A549 (cell line): ENCODE data around the gene SFRP5. TPM values are rescaled to one million over a fixed set of nuclear protein-coding genes. Genes with fewer than 3 reads are reported as not detected.

Experiments
- ATAC-seq, 2 experiments: fragments of 200-7000 bp in 1 of 2; fragments of >200 bp in 1 of 2; cut with Nextera tagmentation in 1 of 2; cut with Tn5 transposase in 1 of 2; 3 replicates each; pipeline versions ENCODE4 v1.8.0 to v1.9.1; 2018 to 2020; ENCODE audit warnings: mild to moderate bottlenecking in 1 of 2, moderate library complexity in 1 of 2
- CTCF ChIA-PET: fragments of 300-600 bp; sonication (Branson Sonifier 250); formaldehyde crosslinking; extraction: SDS; loops from one replicate; lab custom pipeline; 2021; ENCODE audit warnings: antibody characterized with exemption, inconsistent platforms; lab: Yijun Ruan, JAX
- POLR2A ChIA-PET: fragments of 350-600 bp; formaldehyde crosslinking; extraction: SDS; loops from one replicate; lab custom pipeline; 2021; ENCODE audit warnings: antibody characterized with exemption, inconsistent platforms; lab: Yijun Ruan, JAX
- DNase-seq, 2 experiments: peaks; one replicate each; pipeline versions ENCODE4 v3.0.0 to v3.0.0-alpha.2; 2011 to 2016; ENCODE audit warnings: low read depth in 1 of 2, low spot score in 1 of 2
- FAIRE-seq: peaks from 2 replicates; lab custom pipeline; 2011; peaks lifted over from hg19 to GRCh38; lab: Jason Lieb, UNC
- H3K27ac ChIP-seq, 2 experiments: fragments of >200 bp; sonication (Bioruptor Twin); formaldehyde crosslinking; 3 replicates each; pipeline ENCODE4 v1.5.1; 2016 to 2017
- H3K4me1 ChIP-seq: fragments of >200 bp; sonication (Bioruptor Twin); formaldehyde crosslinking; 3 replicates; pipeline ENCODE4 v1.6.1; 2016
- H3K4me2 ChIP-seq: fragments of >200 bp; sonication (Bioruptor Twin); formaldehyde crosslinking; 3 replicates; pipeline ENCODE4 v1.6.1; 2016
- H3K4me3 ChIP-seq: fragments of >200 bp; sonication (Bioruptor Twin); formaldehyde crosslinking; 3 replicates; pipeline ENCODE4 v1.5.1; 2016
- H3K9me3 ChIP-seq: fragments of >200 bp; sonication (Bioruptor Twin); formaldehyde crosslinking; 3 replicates; pipeline ENCODE4 v1.6.1; 2016
- BCL3 ChIP-seq: fragments of >200 bp; sonication (Bioruptor Twin); formaldehyde crosslinking; IDR thresholded peaks from 3 replicates; pipeline ENCODE4 v1.6.1; 2016
- BHLHE40 ChIP-seq: IDR thresholded peaks from 2 replicates; pipeline ENCODE4 v1.6.1; 2012; ENCODE audit warnings: low read depth, low read length, inconsistent platforms
- CBX2 ChIP-seq: fragments of 200-600 bp; sonication (generic); IDR thresholded peaks from 2 replicates; pipeline ENCODE4 v1.6.1; 2016; ENCODE audit warnings: low read depth, mild to moderate bottlenecking, borderline replicate concordance
- CEBPB ChIP-seq, 2 experiments: fragments of >200 bp in 1 of 2; sonication (Bioruptor Twin) in 1 of 2; formaldehyde crosslinking in 1 of 2; IDR thresholded peaks; 2 replicates each; pipeline ENCODE4 v1.6.1; 2012 to 2016
- EHF ChIP-seq: fragments of 250-450 bp; sonication (Bioruptor Pico); IDR thresholded peaks from 2 replicates; pipeline ENCODE4 v1.5.0; 2020; ENCODE audit warnings: mild to moderate bottlenecking
- EHMT2 ChIP-seq: fragments of 200-600 bp; sonication (generic); IDR thresholded peaks from 2 replicates; pipeline ENCODE4 v1.6.1; 2016; ENCODE audit warnings: antibody characterized with exemption, low read depth, mild to moderate bottlenecking, moderate library complexity
- ELK1 ChIP-seq: fragments of 150-350 bp; IDR thresholded peaks from 2 replicates; pipeline ENCODE4 v1.6.1; 2014; ENCODE audit warnings: low read depth, mild to moderate bottlenecking, low read length
- FOSB ChIP-seq: fragments of 250-450 bp; sonication (Bioruptor Pico); IDR thresholded peaks from 2 replicates; pipeline ENCODE4 v1.5.0; 2020; ENCODE audit warnings: mild to moderate bottlenecking, moderate library complexity
- FOSL2 ChIP-seq, 2 experiments: fragments of 450-650 bp in 1 of 2; fragments of >200 bp in 1 of 2; sonication (Bioruptor Twin) in 1 of 2; formaldehyde crosslinking; IDR thresholded peaks; 2 replicates each; pipeline versions ENCODE4 v1.5.0 to v1.6.1; 2016 to 2020; ENCODE audit warnings: mild to moderate bottlenecking in 1 of 2, moderate library complexity in 1 of 2
- HDAC2 ChIP-seq: fragments of 200-600 bp; sonication (generic); IDR thresholded peaks from 2 replicates; pipeline ENCODE4 v1.6.1; 2016
- HEYL ChIP-seq: fragments of 250-450 bp; sonication (Bioruptor Pico); IDR thresholded peaks from 2 replicates; pipeline ENCODE4 v1.8.0; 2021; ENCODE audit warnings: mild to moderate bottlenecking, moderate library complexity
- HOXA7 ChIP-seq: fragments of 250-450 bp; sonication (Bioruptor Pico); IDR thresholded peaks from 2 replicates; pipeline ENCODE4 v1.5.0; 2020; ENCODE audit warnings: mild to moderate bottlenecking, moderate library complexity
- HOXB13 ChIP-seq: fragments of 250-450 bp; sonication (Bioruptor Pico); IDR thresholded peaks from 2 replicates; pipeline ENCODE4 v1.5.0; 2020; ENCODE audit warnings: low read depth, mild to moderate bottlenecking, moderate library complexity
- KDM5A ChIP-seq: fragments of 200-600 bp; sonication (generic); IDR thresholded peaks from 2 replicates; pipeline ENCODE4 v1.6.1; 2016; ENCODE audit warnings: antibody characterized with exemption, mild to moderate bottlenecking
- MAX ChIP-seq: IDR thresholded peaks from 2 replicates; pipeline ENCODE4 v1.6.1; 2012
- NFE2L2 ChIP-seq: fragments of 150-350 bp; conservative IDR thresholded peaks from 2 replicates; pipeline ENCODE4 v1.6.1; 2014; ENCODE audit warnings: low read length
- NR3C1 ChIP-seq: fragments of >200 bp; sonication (Bioruptor Twin); formaldehyde crosslinking; IDR thresholded peaks from 3 replicates; pipeline ENCODE4 v1.6.1; 2017
- PHF8 ChIP-seq: fragments of 200-600 bp; sonication (generic); IDR thresholded peaks from 2 replicates; pipeline ENCODE4 v1.6.1; 2016; ENCODE audit warnings: low read depth, mild to moderate bottlenecking, antibody characterized with exemption, moderate library complexity, borderline replicate concordance
- RAD21 ChIP-seq, 2 experiments: fragments of >200 bp in 1 of 2; sonication (Bioruptor Twin) in 1 of 2; formaldehyde crosslinking in 1 of 2; IDR thresholded peaks in 1 of 2; conservative IDR thresholded peaks in 1 of 2; 2 replicates in 1 of 2; 3 replicates in 1 of 2; pipeline ENCODE4 v1.6.1; 2012 to 2018; ENCODE audit warnings: inconsistent platforms in 1 of 2
- RARB ChIP-seq: fragments of 250-450 bp; sonication (Bioruptor Pico); IDR thresholded peaks from 2 replicates; pipeline ENCODE4 v1.8.0; 2021; ENCODE audit warnings: mild to moderate bottlenecking, moderate library complexity
- RNF2 ChIP-seq: fragments of 200-600 bp; sonication (generic); IDR thresholded peaks from 2 replicates; pipeline ENCODE4 v1.6.1; 2016; ENCODE audit warnings: low read depth, mild to moderate bottlenecking, antibody characterized with exemption, moderate library complexity, borderline replicate concordance
- SMC3 ChIP-seq: fragments of >200 bp; sonication (Bioruptor Twin); formaldehyde crosslinking; IDR thresholded peaks from 3 replicates; pipeline ENCODE4 v1.6.1; 2018; ENCODE audit warnings: inconsistent platforms
- SREBF2 ChIP-seq: fragments of 450-650 bp; IDR thresholded peaks from 2 replicates; pipeline ENCODE4 v1.6.1; 2014; ENCODE audit warnings: mild to moderate bottlenecking, moderate library complexity
- TFCP2L1 ChIP-seq: fragments of 250-450 bp; sonication (Bioruptor Pico); IDR thresholded peaks from 2 replicates; pipeline ENCODE4 v1.5.0; 2021; ENCODE audit warnings: mild to moderate bottlenecking
- TP53 ChIP-seq: fragments of 250-450 bp; sonication (Bioruptor Pico); IDR thresholded peaks from 2 replicates; pipeline ENCODE4 v1.5.0; 2021; ENCODE audit warnings: mild to moderate bottlenecking, moderate library complexity
- ZC3H11A ChIP-seq: fragments of 450-650 bp; IDR thresholded peaks from 2 replicates; pipeline ENCODE4 v1.6.1; 2014; ENCODE audit warnings: antibody characterized with exemption, mild to moderate bottlenecking
- WGBS: methylation state at CpG from one replicate; pipeline ENCODE4 v1.1.6; 2017; ENCODE audit errors: missing lambda C conversion rate; 5-methylcytosine and 5-hydroxymethylcytosine counted together
- polyA plus RNA-seq, 4 experiments: library from polyadenylated mRNA; depleted of rRNA in 3 of 4; stranded (reverse); fragments of >200 nt; fragmentation: RNase III in 1 of 4; extraction: RNeasy Plus Mini Kit Qiagen cat#74134 plus additional on column Dnase treatment in 1 of 4; gene quantifications; 2 replicates in 3 of 4; 3 replicates in 1 of 4; pipeline ENCODE4 v1.2.3, GENCODE V29; 2011 to 2017
- TF ChIP-seq, protein P1 (sequence below): fragments of 200-600 bp; sonication (generic); IDR thresholded peaks from 2 replicates; pipeline ENCODE4 v1.6.1; 2016; ENCODE audit warnings: antibody characterized with exemption, mild to moderate bottlenecking, moderate library complexity
- TF ChIP-seq, protein P2 (sequence below): fragments of 250-450 bp; sonication (Bioruptor Pico); IDR thresholded peaks from 2 replicates; pipeline ENCODE4 v1.5.0; 2020; ENCODE audit warnings: low read depth, mild to moderate bottlenecking, moderate library complexity
- TF ChIP-seq, protein P3 (sequence below): IDR thresholded peaks from 2 replicates; pipeline ENCODE4 v1.6.1; 2012; ENCODE audit warnings: low read depth, borderline replicate concordance

Gene SFRP5
- polyA plus RNA-seq, 2 of the 4 experiments (the other 2 are of a cell fraction): 0.50 to 1.2 TPM

- TF ChIP-seq, protein P1, sequence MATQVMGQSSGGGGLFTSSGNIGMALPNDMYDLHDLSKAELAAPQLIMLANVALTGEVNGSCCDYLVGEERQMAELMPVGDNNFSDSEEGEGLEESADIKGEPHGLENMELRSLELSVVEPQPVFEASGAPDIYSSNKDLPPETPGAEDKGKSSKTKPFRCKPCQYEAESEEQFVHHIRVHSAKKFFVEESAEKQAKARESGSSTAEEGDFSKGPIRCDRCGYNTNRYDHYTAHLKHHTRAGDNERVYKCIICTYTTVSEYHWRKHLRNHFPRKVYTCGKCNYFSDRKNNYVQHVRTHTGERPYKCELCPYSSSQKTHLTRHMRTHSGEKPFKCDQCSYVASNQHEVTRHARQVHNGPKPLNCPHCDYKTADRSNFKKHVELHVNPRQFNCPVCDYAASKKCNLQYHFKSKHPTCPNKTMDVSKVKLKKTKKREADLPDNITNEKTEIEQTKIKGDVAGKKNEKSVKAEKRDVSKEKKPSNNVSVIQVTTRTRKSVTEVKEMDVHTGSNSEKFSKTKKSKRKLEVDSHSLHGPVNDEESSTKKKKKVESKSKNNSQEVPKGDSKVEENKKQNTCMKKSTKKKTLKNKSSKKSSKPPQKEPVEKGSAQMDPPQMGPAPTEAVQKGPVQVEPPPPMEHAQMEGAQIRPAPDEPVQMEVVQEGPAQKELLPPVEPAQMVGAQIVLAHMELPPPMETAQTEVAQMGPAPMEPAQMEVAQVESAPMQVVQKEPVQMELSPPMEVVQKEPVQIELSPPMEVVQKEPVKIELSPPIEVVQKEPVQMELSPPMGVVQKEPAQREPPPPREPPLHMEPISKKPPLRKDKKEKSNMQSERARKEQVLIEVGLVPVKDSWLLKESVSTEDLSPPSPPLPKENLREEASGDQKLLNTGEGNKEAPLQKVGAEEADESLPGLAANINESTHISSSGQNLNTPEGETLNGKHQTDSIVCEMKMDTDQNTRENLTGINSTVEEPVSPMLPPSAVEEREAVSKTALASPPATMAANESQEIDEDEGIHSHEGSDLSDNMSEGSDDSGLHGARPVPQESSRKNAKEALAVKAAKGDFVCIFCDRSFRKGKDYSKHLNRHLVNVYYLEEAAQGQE: no peak
- TF ChIP-seq SMC3 (no peak), BHLHE40 (no peak), EHMT2 (no peak)
Observed at GRCh38 chr10:97773096-97773495, 1.3 kb upstream of the SFRP5 start (continued).

- Histone ChIP-seq H3K4me2 (peak overlapping the region; percentile 96), H3K4me1 (peaks cover 4% of the 10 kb centered on the region; the same call in 2 of the 3 replicates), H3K9me3 (no peaks in the 10 kb centered on the region), H3K27ac (peak overlapping the region; percentile 19 to 70; a peak in 2 of 6 replicates), H3K4me3 (peak overlapping the region; percentile 50)
- CTCF ChIA-PET: interaction anchor here (0.7 to 4.9 kb wide), 8 partner anchors 10 to 271 kb away, joined by 3 to 31 read pairs (median 6); no protein-coding TSS in a partner anchor
- WGBS: under 1% methylated on average over 29 of the region's 90 CpGs
- DNase-seq: peak; percentile 43 to 71
- ATAC-seq: peak; percentile 66 to 79
- no peak for FAIRE-seq
- TF ChIP-seq CBX2: no peak
- TF ChIP-seq HOXA7: no peak
- TF ChIP-seq BCL3: no peak
- no peak for TF ChIP-seq KDM5A
- TF ChIP-seq NFE2L2: no peak
- TF ChIP-seq FOSL2 (IDR thresholded peaks at IDR 0.05): no peak
- no peak for TF ChIP-seq FOSL2 (CRISPR knock-in tag; IDR thresholded peaks at IDR 0.05)
- no peak for TF ChIP-seq EHMT2
- TF ChIP-seq HOXB13: no peak
- no peak for TF ChIP-seq ZC3H11A
- 0 out of 2 replicates have a peak, but pooled peaks have one; percentile 18 for TF ChIP-seq MAX
- TF ChIP-seq, protein P2, sequence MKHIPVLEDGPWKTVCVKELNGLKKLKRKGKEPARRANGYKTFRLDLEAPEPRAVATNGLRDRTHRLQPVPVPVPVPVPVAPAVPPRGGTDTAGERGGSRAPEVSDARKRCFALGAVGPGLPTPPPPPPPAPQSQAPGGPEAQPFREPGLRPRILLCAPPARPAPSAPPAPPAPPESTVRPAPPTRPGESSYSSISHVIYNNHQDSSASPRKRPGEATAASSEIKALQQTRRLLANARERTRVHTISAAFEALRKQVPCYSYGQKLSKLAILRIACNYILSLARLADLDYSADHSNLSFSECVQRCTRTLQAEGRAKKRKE (CRISPR knock-in tag): no peak
- peak; percentile 20 to 21; a peak in 1 of 5 replicates for TF ChIP-seq RAD21 (conservative IDR thresholded peaks at IDR 0.05 in 1 of 2, IDR thresholded peaks at IDR 0.05 in 1 of 2)
- no peak for TF ChIP-seq TP53 (CRISPR knock-in tag)
- no peak for TF ChIP-seq FOSB (CRISPR knock-in tag)
- TF ChIP-seq TFCP2L1 (CRISPR knock-in tag): no peak
- no peak for TF ChIP-seq BHLHE40
- no peak for TF ChIP-seq CEBPB (IDR thresholded peaks at IDR 0.05)
- TF ChIP-seq HDAC2: peak; percentile 79; the same call in 1 of the 2 replicates
- TF ChIP-seq PHF8: no peak
- no peak for TF ChIP-seq ELK1
- TF ChIP-seq EHF (CRISPR knock-in tag): no peak
- no peak for TF ChIP-seq RNF2
- no peak for TF ChIP-seq RARB (CRISPR knock-in tag)
- no peak for TF ChIP-seq NR3C1
- TF ChIP-seq, protein P3, sequence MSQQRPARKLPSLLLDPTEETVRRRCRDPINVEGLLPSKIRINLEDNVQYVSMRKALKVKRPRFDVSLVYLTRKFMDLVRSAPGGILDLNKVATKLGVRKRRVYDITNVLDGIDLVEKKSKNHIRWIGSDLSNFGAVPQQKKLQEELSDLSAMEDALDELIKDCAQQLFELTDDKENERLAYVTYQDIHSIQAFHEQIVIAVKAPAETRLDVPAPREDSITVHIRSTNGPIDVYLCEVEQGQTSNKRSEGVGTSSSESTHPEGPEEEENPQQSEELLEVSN: 0 out of 2 replicates have a peak, but pooled peaks have one; percentile 27
- TF ChIP-seq SREBF2: no peak
- TF ChIP-seq HEYL (CRISPR knock-in tag): no peak
- POLR2A ChIA-PET: no interaction called here
Observed at GRCh38 chr10:97771055-97771891, 526 bp downstream of the SFRP5 start.
